CD4-positive, alpha-beta T cell treated with Interleukin-4 for 1 hour (primary cell): ENCODE measurements around the gene GALK2.
A peak's percentile ranks its signal among the peaks of the same experiment; 100 is the strongest.
"Not testable (repeated sequence)": the region's sequence is repeated elsewhere in the genome, so short reads cannot be mapped to it uniquely, and the experiment has no call there.

ENCODE experiments used
- DNase-seq, 2 donors: peaks; one replicate each; pipeline ENCODE4 v3.0.0-alpha.2; 2020 to 2022

The GALK2 gene

DNA sequence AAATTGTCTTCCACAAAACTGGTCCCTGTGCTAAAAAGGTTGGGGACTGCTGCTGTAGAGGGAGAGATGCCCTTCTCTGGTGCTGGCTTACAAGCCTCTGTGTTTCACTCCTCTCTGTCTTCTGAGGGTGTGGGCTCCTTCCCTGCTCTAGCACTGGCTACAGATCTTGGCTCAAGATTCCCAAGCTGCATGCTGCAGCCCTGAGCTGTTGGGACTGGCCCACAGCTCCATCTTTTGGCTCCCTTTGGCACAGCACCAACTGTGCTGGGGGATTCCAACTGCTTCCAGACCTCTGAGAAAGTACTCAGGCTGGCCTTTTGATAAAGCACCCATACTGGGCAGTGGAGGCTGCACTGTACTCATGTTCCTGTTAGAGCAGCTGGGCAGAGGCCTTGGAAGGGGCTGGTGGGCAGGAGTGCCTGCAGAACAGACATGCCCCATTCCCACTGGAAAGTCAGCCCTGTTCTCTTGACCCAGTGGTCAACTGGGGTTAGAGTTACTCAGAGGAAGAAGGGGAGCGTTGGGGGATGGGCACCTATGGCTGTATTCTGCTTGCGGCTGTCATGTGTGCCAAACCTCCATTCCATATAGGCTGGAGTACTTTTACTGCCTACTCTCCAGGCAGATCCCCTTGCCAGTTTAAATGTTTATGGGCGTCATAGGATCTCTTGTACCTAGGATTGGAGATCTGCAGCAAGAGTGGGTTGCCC lies 55.7 kb downstream of the GALK2 start:
- DNase-seq: no peak

DNA sequence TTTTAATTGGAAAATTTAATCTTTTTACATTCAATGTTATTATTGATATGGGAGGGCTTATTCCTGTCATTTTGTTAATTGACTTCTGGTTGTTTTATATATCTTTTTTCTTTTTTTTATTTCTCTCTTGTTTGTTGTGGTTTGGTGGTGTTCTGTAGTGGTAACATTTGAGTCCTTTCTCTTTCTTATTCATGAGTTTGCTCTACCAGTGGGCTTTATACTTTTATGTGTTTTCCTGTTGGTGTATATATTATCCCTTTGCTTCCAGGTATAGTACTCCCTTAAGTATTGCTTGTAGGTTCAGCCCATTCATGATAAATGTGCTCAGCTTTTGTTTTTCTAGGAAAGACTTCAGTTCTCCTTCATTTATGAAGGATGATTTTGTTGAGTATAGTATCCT lies 57.6 kb downstream of the GALK2 start:
- no peak for DNase-seq

DNA sequence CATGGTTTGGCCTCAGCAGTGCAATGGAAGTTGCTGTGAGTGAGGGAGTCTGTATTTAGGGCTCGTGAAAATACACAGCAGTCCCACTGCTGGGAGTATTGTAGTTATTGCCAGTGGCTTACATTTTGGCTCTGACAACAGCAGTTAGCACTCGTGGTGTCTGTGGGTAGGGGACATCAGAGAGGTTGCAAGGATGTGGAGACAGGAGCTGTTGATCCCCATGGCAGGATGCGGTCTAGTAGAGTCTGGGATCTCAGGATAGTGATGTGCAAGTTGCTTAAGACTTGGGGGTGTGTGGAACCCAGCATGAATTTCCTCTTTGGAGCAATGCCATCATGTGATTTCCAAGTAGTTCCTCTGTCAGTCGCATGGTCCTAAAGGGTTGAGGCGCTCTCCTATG lies 59.9 kb downstream of the GALK2 start:
- DNase-seq: no peak

DNA sequence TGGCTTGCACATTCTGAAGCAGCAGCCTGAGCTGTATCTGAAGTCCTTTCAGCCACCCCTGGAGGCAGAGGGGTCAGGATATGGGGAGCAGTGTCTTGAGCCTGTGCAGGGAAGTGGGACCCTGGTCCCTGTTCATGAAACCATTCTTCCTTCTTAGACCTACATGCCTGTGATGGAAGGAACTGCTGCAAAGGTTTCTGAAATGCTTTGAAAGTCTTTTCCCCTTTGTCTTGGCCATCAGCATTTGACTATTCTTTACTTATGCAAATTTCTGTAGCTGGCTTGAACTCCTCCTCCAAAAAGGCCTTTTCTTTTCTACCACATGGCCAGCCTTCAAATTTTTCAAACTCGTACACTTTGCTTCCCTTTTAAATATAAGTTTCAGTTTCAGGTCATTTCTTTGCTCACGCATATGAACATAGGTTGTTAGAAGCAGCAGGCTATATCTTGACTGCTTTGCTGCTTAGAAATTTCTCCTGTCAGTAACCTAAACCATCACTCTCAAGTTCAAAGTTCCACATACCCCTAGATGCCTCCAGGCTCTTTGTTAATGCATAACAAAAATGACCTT lies 62.3 kb downstream of the GALK2 start:
- no peak for DNase-seq

DNA sequence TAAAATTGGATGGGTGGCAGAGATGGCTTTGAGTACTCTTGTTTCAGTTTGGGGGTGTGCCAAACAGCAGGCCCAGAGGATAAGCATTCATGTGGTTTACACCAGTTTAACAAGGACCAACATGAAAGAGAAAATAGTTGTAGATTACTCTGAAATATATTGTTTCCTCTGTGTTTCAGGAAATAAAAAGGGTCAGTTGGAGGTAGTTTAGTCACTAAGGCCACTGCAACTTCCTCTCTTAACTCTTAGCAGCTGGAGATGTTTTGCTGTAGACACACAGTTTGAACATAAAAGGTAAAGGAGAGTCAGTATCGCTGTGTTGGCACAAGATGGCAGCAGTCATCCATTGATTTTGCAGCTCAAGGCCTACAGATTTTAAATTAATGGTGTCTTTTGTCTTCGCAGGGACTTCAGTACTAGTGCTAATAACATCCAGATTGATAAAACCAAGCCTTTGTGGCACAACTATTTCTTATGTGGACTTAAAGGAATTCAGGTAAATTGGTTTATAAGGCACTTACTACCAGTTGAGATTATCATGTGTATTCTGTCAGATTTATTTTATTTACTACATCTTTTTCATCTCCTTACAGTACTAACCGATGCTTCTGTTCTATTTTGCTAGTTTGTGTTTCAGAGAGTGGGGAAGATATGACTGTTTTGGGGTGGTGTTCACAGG lies 65.5 kb downstream of the GALK2 start:
- peak; percentile 60 to 66 for DNase-seq

DNA sequence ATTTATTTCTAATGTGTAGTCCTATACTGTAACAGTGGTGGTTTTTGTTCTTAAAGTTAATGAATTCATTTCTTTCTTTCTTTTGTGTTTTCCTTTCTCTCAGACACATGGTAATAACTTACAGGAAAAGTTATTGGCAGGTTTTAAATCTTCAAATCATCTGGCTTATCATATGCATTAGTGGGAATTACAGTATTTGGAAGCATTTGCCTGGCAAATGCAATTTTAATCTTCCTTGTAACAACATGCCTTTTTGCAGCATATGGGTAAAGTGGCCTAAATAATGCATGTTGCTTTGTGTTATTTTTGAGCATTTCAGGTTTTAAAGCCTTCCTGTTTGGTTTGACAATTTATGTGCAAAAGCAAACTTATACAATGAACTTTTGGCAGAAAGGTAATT lies 66.8 kb downstream of the GALK2 start:
- DNase-seq: no peak

DNA sequence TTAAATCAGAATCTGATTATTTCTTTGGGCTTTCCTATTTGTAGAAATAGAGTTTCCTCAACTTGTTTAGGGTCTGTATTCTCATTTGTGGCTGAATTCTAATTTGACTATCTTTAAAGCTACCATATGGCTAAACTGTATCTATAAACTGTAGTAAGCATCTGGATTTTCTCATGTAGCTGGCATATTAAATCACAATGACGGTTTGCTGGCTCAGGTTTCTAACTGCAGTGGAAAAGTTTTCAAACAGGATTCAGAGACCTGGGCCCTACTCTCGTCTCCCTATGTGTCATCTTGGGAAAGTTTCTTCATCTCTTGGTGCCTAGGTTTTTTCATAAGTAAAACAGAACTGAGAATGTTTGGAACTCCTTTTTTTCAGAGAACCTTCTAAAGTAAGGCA lies 68.3 kb downstream of the GALK2 start:
- no peak for DNase-seq

DNA sequence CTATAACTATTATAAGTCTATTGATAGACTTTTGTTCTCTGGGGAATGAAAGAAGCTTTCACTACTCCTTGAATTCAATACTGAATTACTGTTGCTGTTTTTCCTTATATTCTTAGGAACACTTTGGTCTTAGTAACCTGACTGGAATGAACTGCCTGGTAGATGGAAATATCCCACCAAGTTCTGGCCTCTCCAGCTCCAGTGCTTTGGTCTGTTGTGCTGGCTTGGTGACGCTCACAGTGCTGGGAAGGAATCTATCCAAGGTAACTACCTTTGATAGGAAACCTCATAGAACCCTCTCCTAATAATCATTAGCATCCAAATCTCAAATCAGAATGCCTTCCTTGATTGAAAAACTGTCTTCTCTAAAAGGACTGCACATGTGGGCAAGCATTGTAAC lies 69.1 kb downstream of the GALK2 start:
- no peak for DNase-seq

DNA sequence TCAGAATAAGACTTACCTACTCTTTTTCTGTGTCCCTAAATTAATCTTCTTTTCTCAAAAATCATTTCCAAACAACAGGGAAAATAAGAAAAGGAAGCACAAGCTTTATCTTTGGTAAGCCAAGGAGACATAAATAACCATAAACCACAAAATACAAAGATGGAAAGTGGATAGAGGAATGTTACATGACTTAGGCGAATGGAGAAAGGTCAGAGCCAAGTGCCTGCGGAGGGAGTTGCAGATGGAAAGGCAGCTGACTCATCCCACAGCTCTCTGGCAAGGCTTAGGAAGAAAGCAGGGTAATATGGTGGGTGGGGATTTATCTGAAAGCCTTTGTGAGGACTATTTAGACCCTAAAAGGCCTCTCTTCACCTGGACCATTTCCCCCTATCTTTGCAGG lies 72.8 kb downstream of the GALK2 start:
- DNase-seq: no peak

DNA sequence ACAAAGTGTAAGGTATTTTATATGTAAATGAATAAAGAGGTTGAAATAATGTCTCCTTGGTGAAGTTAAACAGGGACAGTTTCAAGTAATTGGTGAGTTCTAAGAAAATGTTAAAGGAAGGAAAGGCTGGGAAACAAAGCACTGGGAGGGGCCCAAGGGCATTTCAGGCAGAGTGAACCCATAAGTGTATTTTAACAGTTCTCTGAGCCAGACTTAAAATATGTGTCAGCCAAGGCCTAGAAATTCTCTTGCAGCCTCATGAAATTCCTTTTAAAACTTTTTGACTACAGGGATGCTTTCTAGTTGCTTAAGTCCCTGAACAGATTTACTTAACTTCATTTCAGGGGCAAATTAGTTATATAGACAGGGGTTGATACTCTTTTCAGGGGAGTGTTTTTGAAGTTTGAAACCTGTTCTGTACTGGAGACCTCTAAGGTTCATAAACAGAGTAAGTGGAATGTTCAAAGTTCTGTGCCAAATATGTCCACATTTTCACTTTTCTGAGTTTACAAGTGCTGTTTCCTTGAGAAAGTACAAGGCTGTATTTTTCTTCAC lies 77.6 kb downstream of the GALK2 start:
- no peak for DNase-seq

DNA sequence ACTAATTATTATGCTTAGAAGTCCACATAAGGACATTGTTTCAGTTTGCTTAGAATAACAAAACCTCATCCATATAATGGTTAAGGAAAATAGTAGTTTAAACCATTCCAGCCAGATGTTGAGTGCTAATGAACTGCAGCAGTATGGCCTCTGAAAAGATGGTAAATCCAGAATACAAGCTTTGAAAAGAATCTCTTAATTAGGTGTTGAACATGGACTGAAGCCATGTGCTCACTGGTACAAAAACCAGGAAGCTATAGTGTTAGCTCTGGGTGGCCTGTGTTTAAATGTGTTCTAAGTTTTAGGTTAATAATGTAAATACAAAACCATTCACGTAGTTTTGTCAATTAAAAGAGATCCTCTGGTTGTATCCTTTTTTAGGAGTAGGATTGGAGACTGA lies 78.2 kb downstream of the GALK2 start:
- no peak for DNase-seq

DNA sequence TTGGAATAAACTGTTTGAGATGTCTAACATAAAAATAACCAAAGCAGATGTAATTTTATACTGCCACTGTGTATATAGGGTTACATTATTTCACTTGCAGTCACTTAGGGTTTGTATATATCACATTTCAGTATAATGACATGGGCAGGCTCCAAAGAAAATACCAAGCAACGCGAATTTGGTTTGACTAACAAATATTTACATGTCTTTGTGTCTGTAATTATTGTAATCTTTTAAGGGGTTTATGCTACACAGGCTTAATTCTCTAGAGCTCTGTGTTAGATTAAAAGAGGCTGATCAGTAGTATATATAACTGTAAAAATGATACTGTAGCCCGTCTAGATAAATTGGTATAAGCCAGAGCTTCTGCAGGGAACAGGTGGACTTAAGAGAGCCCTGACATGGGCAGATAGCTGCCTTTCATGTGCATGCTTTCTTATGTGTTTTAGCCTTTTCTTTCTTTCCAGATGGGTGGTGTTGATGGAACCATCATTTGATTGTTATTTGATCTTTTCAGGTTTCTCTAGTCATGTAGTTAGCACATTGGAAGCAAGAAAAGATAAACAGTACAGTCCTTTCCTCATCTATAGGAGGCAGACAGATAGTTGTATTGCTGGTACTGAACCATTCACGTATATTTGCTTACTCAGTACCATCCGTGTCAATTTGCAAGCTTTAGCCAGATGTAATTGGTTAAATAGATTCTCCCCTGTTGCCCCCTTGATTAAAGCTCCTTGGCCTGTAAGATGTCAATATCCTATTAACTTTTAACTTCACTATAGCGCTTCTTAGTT lies 86.1 kb downstream of the GALK2 start:
- DNase-seq: no peak

DNA sequence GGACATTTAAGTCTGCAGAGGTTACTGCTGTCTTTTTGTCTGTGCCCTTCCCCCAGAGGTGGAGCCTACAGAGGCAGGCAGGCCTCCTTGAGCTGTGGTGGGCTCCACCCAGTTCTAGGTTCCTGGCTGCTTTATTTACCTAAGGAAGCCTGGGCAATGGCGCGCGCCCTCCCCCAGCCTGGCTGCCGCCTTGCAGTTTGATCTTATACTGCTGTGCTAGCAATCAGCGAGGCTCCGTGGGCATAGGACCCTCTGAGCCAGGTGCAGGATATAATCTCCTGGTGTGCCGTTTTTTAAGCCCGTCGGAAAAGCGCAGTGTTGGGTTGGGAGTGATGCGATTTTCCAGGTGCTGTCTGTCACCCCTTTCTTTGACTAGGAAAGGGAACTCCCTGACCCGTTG lies 95.1 kb downstream of the GALK2 start:
- not testable (repeated sequence) for DNase-seq

DNA sequence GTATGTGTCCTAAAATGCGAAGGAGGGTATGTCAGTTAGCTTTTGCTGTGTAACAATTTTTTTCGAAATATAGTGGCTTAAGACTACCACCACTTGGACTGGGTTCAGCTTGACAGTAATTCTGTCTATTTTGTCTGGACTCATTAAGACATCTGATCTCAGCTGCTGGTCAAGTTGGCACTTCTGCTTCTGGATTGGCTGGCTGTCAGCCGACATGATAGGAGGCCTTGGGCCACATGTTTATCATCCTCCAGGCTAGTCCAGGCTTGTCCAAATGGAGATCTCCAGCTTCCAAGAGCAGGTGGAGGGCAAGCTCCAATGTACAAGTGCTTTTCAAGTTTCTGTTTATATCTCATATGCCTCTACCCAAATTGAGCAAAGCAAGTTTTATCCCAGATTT lies 95.9 kb downstream of the GALK2 start:
- DNase-seq: no peak

DNA sequence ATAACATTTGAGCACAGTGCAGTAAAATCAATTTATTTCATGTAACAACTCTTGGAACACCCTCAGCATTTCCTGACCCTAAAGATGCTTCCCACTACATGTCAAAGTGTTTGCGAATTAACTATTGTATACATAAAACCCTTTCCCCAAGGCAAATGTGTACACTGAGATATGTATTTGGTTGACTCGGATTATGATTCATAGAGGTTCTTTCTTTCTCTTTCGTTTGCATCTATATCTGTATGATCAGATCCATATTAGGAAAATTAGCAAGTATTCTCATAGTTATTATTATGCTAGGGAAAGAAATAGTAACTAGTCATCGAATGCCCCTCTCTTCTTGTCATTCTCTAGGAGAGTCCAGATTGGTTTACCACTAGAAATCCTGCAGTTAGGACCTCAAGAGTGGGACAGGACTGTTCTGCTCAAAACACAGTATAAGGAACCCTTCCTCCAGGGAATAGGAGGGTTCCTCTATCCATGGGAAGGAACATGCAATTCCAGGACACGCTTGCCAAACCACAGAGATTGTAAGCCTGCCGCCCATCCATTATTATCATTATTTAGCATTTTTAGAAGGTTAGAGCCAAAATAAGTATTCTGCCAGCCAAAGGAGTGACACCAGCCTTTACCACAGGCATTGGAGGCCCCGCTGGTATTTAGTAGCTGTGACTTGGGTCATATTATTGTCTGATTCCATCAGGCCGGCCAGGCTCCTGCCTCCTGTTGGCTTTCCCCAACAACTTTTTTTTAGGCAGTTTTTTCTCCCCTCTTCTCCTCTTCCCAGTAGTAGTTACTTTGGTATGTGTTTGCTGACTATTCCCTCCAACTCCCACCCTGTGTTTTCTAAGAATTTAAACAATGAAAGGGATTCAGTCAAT lies 100.7 kb downstream of the GALK2 start:
- DNase-seq: no peak

DNA sequence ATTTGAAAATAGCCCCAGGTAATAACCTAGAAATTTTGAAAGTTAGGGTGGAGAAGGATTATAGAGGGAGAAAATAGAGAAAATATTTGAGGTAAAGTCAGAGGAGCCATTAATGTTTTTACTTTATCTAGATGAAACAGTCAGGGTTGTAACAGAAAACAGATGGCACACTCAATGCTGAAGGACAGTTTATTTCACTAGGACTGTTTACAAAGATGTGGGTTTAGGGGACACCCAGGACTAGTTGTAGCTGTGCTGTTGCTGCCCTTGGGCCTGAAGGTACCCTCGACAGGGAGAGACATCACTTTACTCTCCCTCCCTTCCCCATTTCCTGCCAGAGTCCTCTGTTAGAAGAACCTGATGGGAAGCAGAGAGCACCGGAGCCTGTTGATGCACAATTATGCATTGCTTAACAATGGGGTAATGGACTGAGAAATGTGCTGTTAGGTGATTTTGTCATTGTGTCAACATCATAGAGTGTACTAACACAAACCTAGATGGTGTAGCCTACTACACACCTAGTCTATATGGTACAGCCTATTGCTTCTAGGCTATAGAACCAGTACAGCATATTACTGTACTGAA lies 103.8 kb downstream of the GALK2 start:
- no peak for DNase-seq

DNA sequence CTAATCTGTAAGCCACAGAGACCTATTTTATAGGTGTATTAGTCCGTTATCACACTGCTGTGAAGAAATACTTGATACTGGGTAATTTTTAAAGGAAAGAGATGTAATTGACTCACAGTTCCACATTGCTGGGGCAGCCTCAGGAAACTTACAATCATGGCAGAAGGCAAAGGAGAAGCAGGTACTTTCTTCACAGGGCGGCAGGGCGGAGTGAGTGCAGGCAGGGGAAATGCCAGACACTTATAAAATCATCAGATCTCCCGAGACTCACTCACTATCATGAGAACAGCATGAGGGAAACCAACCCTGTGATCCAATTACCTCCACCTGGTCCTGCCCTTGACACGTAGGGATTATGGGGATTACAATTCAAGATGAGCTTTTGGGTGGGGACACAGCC lies 108.7 kb downstream of the GALK2 start:
- DNase-seq: no peak

DNA sequence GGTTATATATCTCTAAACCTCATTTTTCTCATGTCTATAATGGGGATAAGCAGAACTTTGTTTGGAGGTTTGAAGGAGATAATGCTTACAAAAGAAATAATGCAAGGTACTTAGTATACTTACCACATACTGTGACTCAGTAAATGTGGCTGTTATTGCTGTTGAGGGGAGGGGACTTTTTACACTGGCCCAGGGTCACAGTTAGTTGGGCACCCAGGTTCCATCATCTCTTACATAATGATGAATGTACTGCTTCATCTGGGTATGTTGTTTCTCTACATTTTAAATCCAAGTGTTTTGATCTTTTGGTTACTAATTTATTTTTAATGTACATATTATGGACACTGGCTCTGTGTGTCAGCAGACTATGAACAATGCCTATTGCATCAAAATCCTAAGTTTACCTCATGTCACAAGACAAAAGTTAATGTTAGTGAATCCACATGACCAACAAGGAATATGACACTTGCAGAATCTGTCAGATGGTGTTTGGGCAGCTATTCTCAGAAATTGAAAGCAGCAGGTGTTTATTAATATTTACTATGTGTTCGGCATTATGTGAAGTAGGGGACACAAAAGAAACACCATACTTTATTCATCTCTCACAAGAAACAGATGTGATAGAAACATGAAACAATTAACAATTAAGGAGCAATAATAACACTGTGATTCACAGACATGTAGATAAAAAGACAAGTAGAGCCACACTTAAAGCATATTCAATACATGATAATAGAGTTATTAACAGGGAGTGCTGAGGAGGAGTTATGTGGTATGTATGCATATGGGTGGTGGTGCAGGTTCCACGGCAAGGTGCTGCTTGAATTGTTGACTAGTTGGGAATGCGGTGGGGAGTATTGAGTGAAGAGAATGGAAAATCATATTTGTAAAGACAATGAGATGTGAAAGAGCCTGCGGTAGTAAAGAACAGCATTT lies 109.7 kb downstream of the GALK2 start:
- DNase-seq: no peak

DNA sequence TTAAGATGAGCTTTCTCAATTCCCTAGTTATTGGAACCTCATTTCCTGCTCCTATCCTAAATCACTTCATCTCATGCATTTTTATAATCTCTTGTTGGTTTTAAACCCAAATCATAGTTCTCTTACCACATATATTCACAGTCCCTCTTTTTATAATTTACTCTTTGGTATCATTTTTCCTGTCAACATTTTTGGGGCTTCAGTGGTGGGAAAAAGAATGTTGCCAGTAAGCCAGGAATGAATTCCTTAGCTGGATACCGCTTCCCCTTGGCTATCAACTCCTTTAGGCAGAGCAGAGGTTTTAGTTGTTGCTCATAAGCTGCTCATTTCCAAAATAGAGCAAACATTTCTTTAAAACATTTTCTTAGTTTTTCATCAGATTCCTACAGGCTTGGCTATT lies 112.3 kb downstream of the GALK2 start:
- no peak for DNase-seq

DNA sequence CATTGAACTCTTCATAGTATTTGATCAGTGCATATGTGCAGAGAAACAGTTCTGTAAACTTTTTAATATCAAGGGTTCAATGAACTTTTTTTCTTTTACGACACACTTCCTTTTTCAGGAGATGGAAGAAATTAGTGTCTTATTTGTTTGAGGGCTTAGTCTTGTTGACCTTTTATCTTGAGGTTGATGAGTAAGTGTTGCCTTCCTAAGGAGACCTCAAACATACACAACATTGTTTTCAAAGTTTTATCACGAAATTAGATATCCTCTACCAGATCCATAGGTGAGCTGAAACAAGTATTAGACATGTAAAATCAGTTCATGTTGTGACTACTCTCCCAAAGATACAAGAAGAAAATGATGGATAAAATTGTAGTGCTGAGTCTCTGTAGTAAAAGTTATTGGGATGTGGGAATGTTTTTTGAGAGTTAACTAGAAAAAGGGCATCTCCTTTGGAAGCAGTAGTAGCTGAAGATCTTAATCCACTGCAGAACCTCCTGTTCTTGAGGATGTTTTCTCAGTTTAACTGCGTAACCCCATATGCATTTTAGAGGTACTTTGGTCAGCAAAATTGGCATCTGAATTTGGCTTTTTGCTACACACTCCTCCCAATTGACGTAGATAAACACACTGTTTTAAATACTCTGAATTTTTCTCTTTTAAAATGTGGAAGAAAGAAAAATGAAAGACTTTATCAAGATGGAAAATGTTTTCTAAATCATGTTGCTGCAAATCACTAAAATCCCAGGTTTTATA lies 116.8 kb downstream of the GALK2 start:
- DNase-seq: no peak
